ENCODE data around the gene LCE2B.
A peak's percentile ranks its signal among the peaks of the same experiment; 100 is the strongest.

The LCE2B gene

DNA sequence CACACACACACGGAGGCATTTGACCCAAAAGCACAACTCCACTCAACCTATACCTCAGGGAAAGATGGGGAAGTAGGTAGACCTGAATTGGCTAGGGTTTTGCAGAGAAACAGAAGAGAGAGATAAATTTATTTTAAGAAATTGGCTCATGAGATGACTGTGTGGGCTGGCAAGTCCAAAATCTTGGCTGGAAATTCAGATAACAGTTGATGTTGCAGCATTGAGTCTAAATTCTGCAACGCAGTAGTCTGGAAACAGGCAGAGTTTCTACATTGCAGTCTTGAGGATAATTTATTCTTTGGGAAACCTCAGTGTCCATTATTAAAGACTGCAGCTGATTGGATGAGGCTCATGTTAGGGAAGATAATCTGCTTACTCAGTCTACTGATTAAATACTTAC, 4.3 kb upstream of the LCE2B start:
- no peak overlapping the region for H3K4me3 ChIP-seq (ENCODE audit: low read length)
- H3K27me3 ChIP-seq (replicated peaks; ENCODE audit: insufficient read depth, low read length): no peaks in the 10 kb centered on the region
- no peak overlapping the region for H2AFZ ChIP-seq (ENCODE audit: low read length)
- H3K9me3 ChIP-seq (replicated peaks; ENCODE audit: insufficient read depth, low read length): no peaks in the 10 kb centered on the region
- H3F3A ChIP-seq (ENCODE audit: insufficient read depth, low read length): no peaks in the 10 kb centered on the region
- H3K4me1 ChIP-seq (ENCODE audit: low read length): no peaks in the 10 kb centered on the region
- TF ChIP-seq EZH2 (optimal IDR thresholded peaks at IDR 0.05; ENCODE audit: low read depth, low read length) (no peak), EZH2phosphoT487 (IDR thresholded peaks at IDR 0.05; ENCODE audit: low read length) (no peak)
- TF ChIP-seq, protein P1, sequence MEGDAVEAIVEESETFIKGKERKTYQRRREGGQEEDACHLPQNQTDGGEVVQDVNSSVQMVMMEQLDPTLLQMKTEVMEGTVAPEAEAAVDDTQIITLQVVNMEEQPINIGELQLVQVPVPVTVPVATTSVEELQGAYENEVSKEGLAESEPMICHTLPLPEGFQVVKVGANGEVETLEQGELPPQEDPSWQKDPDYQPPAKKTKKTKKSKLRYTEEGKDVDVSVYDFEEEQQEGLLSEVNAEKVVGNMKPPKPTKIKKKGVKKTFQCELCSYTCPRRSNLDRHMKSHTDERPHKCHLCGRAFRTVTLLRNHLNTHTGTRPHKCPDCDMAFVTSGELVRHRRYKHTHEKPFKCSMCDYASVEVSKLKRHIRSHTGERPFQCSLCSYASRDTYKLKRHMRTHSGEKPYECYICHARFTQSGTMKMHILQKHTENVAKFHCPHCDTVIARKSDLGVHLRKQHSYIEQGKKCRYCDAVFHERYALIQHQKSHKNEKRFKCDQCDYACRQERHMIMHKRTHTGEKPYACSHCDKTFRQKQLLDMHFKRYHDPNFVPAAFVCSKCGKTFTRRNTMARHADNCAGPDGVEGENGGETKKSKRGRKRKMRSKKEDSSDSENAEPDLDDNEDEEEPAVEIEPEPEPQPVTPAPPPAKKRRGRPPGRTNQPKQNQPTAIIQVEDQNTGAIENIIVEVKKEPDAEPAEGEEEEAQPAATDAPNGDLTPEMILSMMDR (IDR thresholded peaks at IDR 0.05; ENCODE audit: low read length): no peak
- DNase-seq: no peak
- no peak overlapping the region for H3K9ac ChIP-seq (ENCODE audit: low read length)
- no peak overlapping the region for H3K27ac ChIP-seq (ENCODE audit: low read length)
- no peaks in the 10 kb centered on the region for H3K9me2 ChIP-seq (replicated peaks; ENCODE audit: insufficient read depth, low read length)
- H3K36me3 ChIP-seq (replicated peaks; ENCODE audit: insufficient read depth, low read length): no peaks in the 10 kb centered on the region
- no peak overlapping the region for H3K4me2 ChIP-seq (ENCODE audit: low read depth, low read length)
- no peaks in the 10 kb centered on the region for H4K20me1 ChIP-seq (ENCODE audit: insufficient read depth, low read length)
- H3K79me2 ChIP-seq (ENCODE audit: low read length): no peaks in the 10 kb centered on the region

DNA sequence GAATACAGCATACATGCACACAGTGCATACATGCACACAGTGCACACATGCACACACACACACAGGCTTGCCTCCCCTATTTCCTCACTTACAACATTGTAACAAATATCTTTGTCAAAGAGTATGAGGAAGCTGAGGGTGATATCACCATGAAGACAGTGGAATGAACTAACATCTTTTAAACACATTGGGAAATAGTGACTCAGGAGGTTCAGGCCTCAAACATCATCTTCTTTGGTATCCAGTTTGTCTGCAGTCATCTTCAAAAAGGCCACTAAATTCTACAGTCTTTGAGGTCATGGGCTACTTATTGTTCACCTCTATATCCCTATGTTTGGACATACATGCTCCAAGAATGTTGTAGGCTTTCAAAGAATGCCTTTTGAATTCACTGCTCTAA, 2.1 kb upstream of the LCE2B start:
- no peaks in the 10 kb centered on the region for H3K79me2 ChIP-seq (ENCODE audit: low read length)
- no peak overlapping the region for H3K9ac ChIP-seq (ENCODE audit: low read length)
- no peak overlapping the region for H3K4me2 ChIP-seq (ENCODE audit: low read depth, low read length)
- no peaks in the 10 kb centered on the region for H4K20me1 ChIP-seq (ENCODE audit: insufficient read depth, low read length)
- no peaks in the 10 kb centered on the region for H3K4me1 ChIP-seq (ENCODE audit: low read length)
- DNase-seq: peak; percentile 3
- H3K27ac ChIP-seq (ENCODE audit: low read length): no peak overlapping the region
- H3K36me3 ChIP-seq (replicated peaks; ENCODE audit: insufficient read depth, low read length): no peaks in the 10 kb centered on the region
- H3K9me2 ChIP-seq (replicated peaks; ENCODE audit: insufficient read depth, low read length): no peaks in the 10 kb centered on the region
- H3K9me3 ChIP-seq (replicated peaks; ENCODE audit: insufficient read depth, low read length): no peaks in the 10 kb centered on the region
- no peak overlapping the region for H2AFZ ChIP-seq (ENCODE audit: low read length)
- TF ChIP-seq EZH2 (optimal IDR thresholded peaks at IDR 0.05; ENCODE audit: low read depth, low read length) (no peak), EZH2phosphoT487 (IDR thresholded peaks at IDR 0.05; ENCODE audit: low read length) (no peak)
- TF ChIP-seq, protein P1 (IDR thresholded peaks at IDR 0.05; ENCODE audit: low read length): no peak
- no peak overlapping the region for H3K4me3 ChIP-seq (ENCODE audit: low read length)
- no peaks in the 10 kb centered on the region for H3F3A ChIP-seq (ENCODE audit: insufficient read depth, low read length)
- no peaks in the 10 kb centered on the region for H3K27me3 ChIP-seq (replicated peaks; ENCODE audit: insufficient read depth, low read length)

DNA sequence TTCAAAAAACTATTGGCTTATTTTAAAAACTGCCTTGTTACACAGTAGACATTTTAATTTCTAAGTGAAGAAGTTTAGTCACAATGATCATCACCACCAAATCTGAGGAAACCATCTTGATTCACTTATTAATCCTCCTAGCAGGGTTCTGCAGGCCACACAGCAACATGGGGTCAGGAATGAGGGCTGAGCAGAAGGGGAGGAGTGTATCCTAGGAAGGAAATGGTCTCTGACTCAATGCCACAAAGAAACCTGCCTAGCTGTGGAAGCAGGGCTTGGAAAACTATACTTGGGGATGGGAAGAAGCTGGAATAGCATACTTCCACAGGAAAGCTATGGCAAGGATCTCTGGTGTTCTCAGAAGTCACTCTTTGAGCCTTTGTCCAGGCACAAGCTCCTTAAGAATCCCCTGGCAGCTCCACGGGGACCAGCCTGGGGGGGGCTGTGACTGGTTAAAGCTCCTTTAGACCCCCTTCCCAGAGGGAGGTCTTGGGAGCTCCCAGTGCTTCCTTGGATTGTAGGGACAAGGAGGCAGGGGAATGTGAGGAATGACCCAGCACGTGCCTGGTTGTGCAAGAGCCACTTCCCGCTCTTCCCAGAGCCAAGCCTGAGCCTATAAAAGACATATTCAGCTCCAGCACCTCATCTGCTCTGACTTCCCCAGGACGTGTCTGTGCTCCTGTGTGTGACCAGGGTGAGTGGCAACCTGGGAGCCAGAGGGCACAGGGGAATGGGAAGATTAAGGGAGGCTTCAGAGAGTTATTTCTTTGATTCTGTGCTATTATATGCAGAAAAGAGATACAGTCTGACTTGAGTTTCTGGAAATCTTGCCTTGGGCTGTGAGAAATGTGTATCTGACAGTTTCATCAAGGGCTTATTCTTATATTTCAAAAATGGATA, 12.0 kb downstream of the LCE2B start, which contains the start of gene LCE2A:
Gene LCE2A (plus strand): TSS at position 645 of the 900 bp plus-strand sequence. CDS start 557 bp downstream, outside the sequence.
- no peaks in the 10 kb centered on the region for H3K36me3 ChIP-seq (replicated peaks; ENCODE audit: insufficient read depth, low read length)
- H3K4me3 ChIP-seq (ENCODE audit: low read length): no peak within 1 kb of the TSS
- TF ChIP-seq, protein P1 (IDR thresholded peaks at IDR 0.05; ENCODE audit: low read length): no peak
- no peak for TF ChIP-seq EZH2 (optimal IDR thresholded peaks at IDR 0.05; ENCODE audit: low read depth, low read length)
- no peak for TF ChIP-seq EZH2phosphoT487 (IDR thresholded peaks at IDR 0.05; ENCODE audit: low read length)
- H3F3A ChIP-seq (ENCODE audit: insufficient read depth, low read length): no peaks in the 10 kb centered on the region
- H3K9me3 ChIP-seq (replicated peaks; ENCODE audit: insufficient read depth, low read length): no peaks in the 10 kb centered on the region
- H2AFZ ChIP-seq (ENCODE audit: low read length): no peak within 1 kb of the TSS
- no peaks in the 10 kb centered on the region for H3K4me1 ChIP-seq (ENCODE audit: low read length)
- H3K4me2 ChIP-seq (ENCODE audit: low read depth, low read length): no peak within 1 kb of the TSS
- no peaks in the 10 kb centered on the region for H3K9me2 ChIP-seq (replicated peaks; ENCODE audit: insufficient read depth, low read length)
- no peaks in the 10 kb centered on the region for H3K27me3 ChIP-seq (replicated peaks; ENCODE audit: insufficient read depth, low read length)
- DNase-seq: no peak
- H3K79me2 ChIP-seq (ENCODE audit: low read length): no peaks in the 10 kb centered on the region
- no peak within 1 kb of the TSS for H3K27ac ChIP-seq (ENCODE audit: low read length)
- no peaks in the 10 kb centered on the region for H4K20me1 ChIP-seq (ENCODE audit: insufficient read depth, low read length)
- no peak within 1 kb of the TSS for H3K9ac ChIP-seq (ENCODE audit: low read length)
